HG02759 (cell line): ENCODE data around the gene CD4.

Source experiments
- ATAC-seq: cut with Tn5 transposase; IDR thresholded peaks from one replicate; pipeline ENCODE4 v1.9.1; 2021; ENCODE audit warnings: mild to moderate bottlenecking, moderate library complexity; ENCODE audit not compliant: unreplicated experiment

The CD4 gene

GRCh38 chr12:6765048-6765633 lies 24.2 kb upstream of the CD4 start:
- no peak for ATAC-seq

GRCh38 chr12:6765634-6766581 lies 23.4 kb upstream of the CD4 start, which contains the start of gene PTMS:
Gene PTMS (plus strand): TSS chr12:6766363. CDS start chr12:6766706, 343 bp downstream.
- ATAC-seq = peak; percentile 20

- peak; percentile 58 for ATAC-seq
Observed at GRCh38 chr12:6766651-6767349, 22.5 kb upstream of the CD4 start.

DNA sequence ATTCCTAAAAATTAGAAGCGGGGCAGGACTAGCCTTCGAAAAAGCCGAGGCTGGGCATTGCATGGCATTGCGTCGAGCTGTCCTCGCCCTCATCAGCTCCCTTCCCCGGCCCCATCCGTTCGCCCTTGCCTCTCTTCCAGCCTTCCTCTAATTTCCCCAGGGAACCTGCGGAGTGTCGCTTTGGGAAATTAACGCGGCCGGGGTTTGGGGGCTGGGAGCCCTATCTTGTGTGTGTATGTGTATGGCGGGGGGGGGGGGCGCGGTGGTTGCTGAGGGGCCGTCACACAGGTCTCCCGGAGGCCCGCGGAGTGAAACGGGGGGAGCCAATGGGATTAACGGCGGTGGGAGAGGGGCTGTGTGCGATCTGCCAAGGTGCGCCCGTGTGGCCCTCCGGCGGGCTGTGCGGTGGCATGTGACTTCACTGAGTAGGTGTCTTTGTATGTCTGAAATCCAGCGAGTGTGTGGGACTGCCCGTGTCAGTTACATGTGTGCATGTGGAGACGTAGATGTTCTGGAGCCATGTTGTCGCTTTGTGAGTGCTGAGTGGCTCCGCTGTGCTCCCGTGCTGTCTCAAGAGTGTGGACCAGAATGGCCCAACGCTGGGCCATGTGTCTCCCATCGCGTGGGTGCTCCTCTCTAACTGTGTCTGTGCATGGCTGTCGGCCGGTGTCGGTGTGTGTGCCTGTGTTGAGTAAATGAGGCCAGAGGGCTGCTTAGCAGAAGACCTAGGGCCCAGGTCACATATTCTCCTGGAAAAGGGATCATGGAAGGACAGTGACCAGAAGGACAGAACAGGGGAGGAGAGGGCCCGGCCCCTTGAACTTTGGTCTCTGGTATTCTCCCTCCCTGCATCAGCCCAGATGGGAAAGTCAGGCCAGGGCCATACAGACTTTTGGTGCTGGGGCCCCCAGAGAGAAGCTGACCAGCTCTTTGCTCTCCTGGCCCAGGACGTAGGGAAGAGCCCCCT lies 21.7 kb upstream of the CD4 start:
- ATAC-seq = no peak

DNA sequence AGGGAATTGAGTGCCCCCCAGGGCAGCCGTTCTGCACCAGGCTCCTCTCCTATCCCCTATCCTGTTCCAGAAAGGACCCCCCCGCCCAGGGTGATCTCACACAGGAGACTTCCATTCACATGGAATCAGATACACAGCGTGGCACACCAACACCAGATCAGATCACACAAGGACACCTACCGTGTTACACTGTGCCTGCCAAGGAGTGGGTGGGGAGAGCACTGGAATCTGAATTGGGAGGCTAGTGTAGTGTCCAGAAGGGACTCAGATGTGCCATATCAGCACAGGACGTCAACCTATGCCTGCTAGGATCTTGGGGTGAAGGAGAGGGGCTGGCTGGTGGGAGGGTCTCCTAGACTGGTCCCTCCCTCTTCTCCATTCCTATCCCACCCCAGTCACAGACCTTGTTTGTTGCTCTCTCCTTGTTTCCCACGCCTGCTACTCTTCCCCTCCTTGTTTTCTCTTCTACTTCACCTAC lies 20.9 kb upstream of the CD4 start:
- no peak for ATAC-seq

- ATAC-seq = no peak
Observed at GRCh38 chr12:6768990-6769389, 20.3 kb upstream of the CD4 start.

DNA sequence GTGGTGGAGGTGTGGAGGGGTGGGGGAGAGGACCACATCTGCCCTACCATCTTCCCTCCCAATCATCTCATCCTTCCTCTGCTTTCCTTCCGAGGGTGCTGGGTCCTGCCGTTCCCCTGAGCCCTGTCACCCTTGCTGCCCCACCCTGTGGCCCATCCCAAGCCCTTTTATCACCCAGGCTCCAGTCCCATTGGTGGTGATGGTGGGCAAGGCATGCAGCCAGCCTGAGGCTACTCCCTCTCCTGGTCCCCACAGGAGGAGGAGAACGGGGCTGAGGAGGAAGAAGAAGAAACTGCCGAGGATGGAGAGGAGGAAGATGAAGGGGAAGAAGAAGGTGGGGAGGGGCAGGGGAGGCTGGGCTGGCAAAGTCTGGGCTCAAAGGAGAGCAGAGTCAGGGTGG lies 19.7 kb upstream of the CD4 start:
- no peak for ATAC-seq

DNA sequence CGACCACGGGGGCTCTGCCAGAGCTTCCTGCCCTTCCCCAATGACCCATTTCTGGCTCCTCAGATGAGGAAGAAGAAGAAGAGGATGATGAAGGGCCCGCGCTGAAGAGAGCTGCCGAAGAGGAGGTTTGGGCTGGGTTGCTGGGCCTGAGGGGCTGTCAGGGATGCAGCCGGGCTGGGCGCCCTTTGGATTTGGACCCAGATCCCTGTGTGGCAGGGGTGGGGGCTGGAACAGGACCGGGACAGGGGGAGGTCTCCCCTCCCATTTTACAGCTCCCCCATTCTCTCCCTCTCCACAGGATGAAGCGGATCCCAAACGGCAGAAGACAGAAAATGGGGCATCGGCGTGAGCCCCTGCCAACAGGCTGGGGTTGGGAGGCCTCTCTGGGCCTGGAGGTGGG lies 19.2 kb upstream of the CD4 start:
- no peak for ATAC-seq

DNA sequence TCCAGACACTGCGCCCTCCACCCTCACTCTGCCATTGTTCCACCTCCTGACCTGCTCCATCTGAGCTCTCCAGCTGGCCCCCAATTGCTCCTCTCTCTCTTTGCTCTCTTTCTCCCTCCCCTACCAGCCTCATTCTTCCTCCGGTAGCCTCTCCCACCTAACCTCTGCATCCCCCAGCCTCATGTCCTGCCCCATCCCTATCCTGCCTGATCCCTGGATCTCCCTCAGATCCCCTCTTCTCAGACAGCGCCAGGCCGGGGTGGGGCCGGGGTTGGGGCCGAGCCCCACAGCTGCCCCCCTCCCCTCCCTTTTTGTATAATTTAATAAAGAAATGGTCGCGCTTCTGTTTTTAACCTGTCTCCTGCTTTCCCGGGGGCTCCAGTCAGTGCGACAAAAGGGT lies 18.7 kb upstream of the CD4 start:
- ATAC-seq = no peak

GRCh38 chr12:6771091-6771495 lies 18.2 kb upstream of the CD4 start:
- ATAC-seq = no peak

- no peak for ATAC-seq
Observed at GRCh38 chr12:6771509-6772330, 17.6 kb upstream of the CD4 start.

DNA sequence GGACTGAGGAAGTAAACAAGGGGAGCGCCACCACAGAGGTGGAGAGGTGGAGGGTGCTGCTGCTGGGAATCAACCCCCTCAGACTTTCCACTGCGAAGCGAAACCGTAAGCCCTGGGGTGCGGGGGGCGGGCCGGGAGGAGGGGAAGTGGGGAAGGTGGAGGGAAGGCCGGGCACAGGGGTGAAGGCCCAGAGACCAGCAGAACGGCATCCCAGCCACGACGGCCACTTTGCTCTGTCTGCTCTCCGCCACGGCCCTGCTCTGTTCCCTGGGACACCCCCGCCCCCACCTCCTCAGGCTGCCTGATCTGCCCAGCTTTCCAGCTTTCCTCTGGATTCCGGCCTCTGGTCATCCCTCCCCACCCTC lies 17.0 kb upstream of the CD4 start, which contains the start of gene LAG3:
Gene LAG3 (plus strand): TSS at position 190 of the 365 bp plus-strand sequence. CDS start 333 bp downstream, outside the sequence.
- ATAC-seq = no peak

DNA sequence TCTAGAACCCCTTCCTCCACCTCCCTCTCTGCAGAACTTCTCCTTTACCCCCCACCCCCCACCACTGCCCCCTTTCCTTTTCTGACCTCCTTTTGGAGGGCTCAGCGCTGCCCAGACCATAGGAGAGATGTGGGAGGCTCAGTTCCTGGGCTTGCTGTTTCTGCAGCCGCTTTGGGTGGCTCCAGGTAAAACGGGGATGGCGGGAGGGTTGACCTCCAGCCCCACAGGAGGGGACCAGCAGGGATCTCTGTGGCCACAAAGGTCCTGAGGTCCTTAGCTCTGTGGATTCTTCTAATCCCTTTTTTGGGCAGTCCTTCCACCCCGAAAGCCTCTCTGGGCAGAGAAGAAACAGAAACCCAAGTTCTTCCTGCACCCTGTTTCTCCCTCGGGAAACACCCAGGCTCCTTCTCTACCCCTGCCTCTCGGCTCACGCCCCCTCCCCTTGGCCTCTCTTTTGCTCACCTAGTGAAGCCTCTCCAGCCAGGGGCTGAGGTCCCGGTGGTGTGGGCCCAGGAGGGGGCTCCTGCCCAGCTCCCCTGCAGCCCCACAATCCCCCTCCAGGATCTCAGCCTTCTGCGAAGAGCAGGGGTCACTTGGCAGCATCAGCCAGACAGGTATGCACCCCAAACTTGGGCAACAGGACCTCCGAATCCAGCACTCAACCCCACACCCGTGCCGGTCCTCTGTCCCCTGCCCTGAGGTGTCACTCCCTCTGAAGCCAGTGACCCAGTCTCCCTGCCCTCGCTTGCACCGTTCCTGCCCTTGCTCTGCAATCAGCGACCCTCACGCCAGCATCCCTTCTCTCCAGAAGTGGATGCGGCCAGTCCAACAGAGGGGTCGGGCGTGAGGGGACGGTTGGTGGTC lies 16.4 kb upstream of the CD4 start:
- no peak for ATAC-seq

GRCh38 chr12:6773590-6774351 lies 15.6 kb upstream of the CD4 start:
- no peak for ATAC-seq

- no peak for ATAC-seq
Observed at GRCh38 chr12:6774499-6775062, 14.7 kb upstream of the CD4 start.

GRCh38 chr12:6775185-6776174 lies 13.8 kb upstream of the CD4 start:
- no peak for ATAC-seq
